GM19351 (cell line): Measurements from ENCODE around the gene SECTM1.

ENCODE experiments used
- ATAC-seq: cut with Tn5 transposase; IDR thresholded peaks from one replicate; pipeline ENCODE4 v1.9.1; 2021; ENCODE audit warnings: mild to moderate bottlenecking, moderate library complexity; ENCODE audit not compliant: unreplicated experiment

SECTM1 gene

GRCh38 chr17:82329683-82330321 lies 3.8 kb downstream of the SECTM1 start:
- no peak for ATAC-seq

- no peak for ATAC-seq
These were observed 4.5 kb downstream of the SECTM1 start for GRCh38 chr17:82328994-82329507.

GRCh38 chr17:82328141-82328993 lies 5.2 kb downstream of the SECTM1 start:
- no peak for ATAC-seq

- no peak for ATAC-seq
These were observed 5.8 kb downstream of the SECTM1 start for GRCh38 chr17:82327757-82328140.

GRCh38 chr17:82327289-82327688 lies 6.3 kb downstream of the SECTM1 start:
- ATAC-seq = no peak

GRCh38 chr17:82325286-82326180 lies 8.0 kb downstream of the SECTM1 start:
- ATAC-seq = no peak

- ATAC-seq = no peak
These were observed 8.8 kb downstream of the SECTM1 start for GRCh38 chr17:82324566-82325285.

- no peak for ATAC-seq
These were observed 9.9 kb downstream of the SECTM1 start for GRCh38 chr17:82323514-82324234.

- ATAC-seq = no peak
These were observed 10.8 kb downstream of the SECTM1 start for GRCh38 chr17:82322526-82323453.

GRCh38 chr17:82321947-82322466 lies 11.6 kb downstream of the SECTM1 start:
- ATAC-seq = no peak

GRCh38 chr17:82320956-82321927 lies 12.3 kb downstream of the SECTM1 start:
- no peak for ATAC-seq

- no peak for ATAC-seq
These were observed 13.3 kb downstream of the SECTM1 start for GRCh38 chr17:82320140-82320840.

- no peak for ATAC-seq
These were observed 13.9 kb downstream of the SECTM1 start for GRCh38 chr17:82319619-82320062.

- no peak for ATAC-seq
These were observed 14.6 kb downstream of the SECTM1 start for GRCh38 chr17:82318772-82319606.

GRCh38 chr17:82318169-82318498 lies 15.4 kb downstream of the SECTM1 start:
- ATAC-seq = no peak
